ENCODE results near the gene TRIM16. TPM values are rescaled to one million over a fixed set of nuclear protein-coding genes. Genes with fewer than 3 reads are reported as not detected.
"Not testable (repeated sequence)": the region's sequence is repeated elsewhere in the genome, so short reads cannot be mapped to it uniquely, and the experiment has no call there.

TRIM16 gene
- total RNA-seq, 1 donor from 2014 or later: 32.1 TPM

- H3K27ac ChIP-seq; H3K9me3 ChIP-seq (ENCODE audit: low read depth); H3K36me3 ChIP-seq; H3K4me2 ChIP-seq; H3K9ac ChIP-seq; H4K20me1 ChIP-seq (ENCODE audit: low read depth); H3K79me2 ChIP-seq (ENCODE audit: low read depth); H3K36me3 Mint-ChIP-seq; H2AFZ ChIP-seq (replicated peaks); DNase-seq (ENCODE audit: low spot score); H3F3A ChIP-seq (ENCODE audit: low read depth); H3K27me3 Mint-ChIP-seq (ENCODE audit: insufficient read depth, low read depth); H3K4me1 Mint-ChIP-seq; H3K4me3 ChIP-seq; H3K27ac Mint-ChIP-seq; H3K4me3 Mint-ChIP-seq; H3K27me3 ChIP-seq; H3K4me1 ChIP-seq; H3K9me3 Mint-ChIP-seq: not testable (repeated sequence)
Measured at GRCh38 chr17:15630930-15631453, 53.1 kb downstream of the TRIM16 start.

- not testable (repeated sequence) for H3K27ac ChIP-seq; H3K9me3 Mint-ChIP-seq; H3K4me2 ChIP-seq; H3K4me1 ChIP-seq; H3K27ac Mint-ChIP-seq; H2AFZ ChIP-seq (replicated peaks); H3K9me3 ChIP-seq (ENCODE audit: low read depth); DNase-seq (ENCODE audit: low spot score); H4K20me1 ChIP-seq (ENCODE audit: low read depth); H3K36me3 ChIP-seq; H3F3A ChIP-seq (ENCODE audit: low read depth); H3K79me2 ChIP-seq (ENCODE audit: low read depth); H3K9ac ChIP-seq; H3K4me1 Mint-ChIP-seq; H3K27me3 Mint-ChIP-seq (ENCODE audit: insufficient read depth, low read depth); H3K4me3 ChIP-seq; H3K4me3 Mint-ChIP-seq; H3K27me3 ChIP-seq; H3K36me3 Mint-ChIP-seq
Measured at GRCh38 chr17:15629991-15630390, 54.1 kb downstream of the TRIM16 start.

DNA sequence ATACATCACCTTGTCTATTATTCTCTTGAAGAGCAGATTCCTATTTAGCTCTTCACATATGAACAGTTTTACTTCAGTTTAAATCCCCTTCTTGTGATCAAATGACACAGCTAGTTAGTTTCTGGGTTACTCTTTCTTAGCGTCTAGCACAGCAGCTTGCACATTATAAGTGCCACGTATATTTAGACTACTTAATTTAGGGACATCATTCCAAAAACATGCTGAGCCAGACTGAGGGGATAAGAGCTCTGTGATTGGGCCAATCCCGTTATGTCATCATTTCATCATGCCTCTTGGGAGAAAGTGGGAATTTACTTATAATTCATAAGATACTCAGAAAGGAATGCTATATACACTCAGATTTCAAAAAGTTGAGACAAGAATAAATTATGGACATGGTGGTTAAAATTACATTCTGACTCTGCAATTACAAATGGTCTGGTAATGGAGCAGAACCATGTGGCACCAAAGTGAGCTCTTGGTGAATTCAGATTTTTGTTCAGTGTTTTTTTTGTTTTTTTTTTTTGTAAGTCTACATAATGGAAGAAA is 60.4 kb downstream of the TRIM16 start:
- H3K36me3 Mint-ChIP-seq; H3K4me3 ChIP-seq; H2AFZ ChIP-seq (replicated peaks); H3K9ac ChIP-seq; H3K27me3 ChIP-seq; H3K4me1 ChIP-seq; H3K79me2 ChIP-seq (ENCODE audit: low read depth); H3K9me3 Mint-ChIP-seq; H3K27ac Mint-ChIP-seq; H3K9me3 ChIP-seq (ENCODE audit: low read depth); H3K4me1 Mint-ChIP-seq; H3K36me3 ChIP-seq; H3F3A ChIP-seq (ENCODE audit: low read depth); DNase-seq (ENCODE audit: low spot score); H3K27me3 Mint-ChIP-seq (ENCODE audit: insufficient read depth, low read depth); H3K4me2 ChIP-seq; H3K27ac ChIP-seq; H3K4me3 Mint-ChIP-seq; H4K20me1 ChIP-seq (ENCODE audit: low read depth): not testable (repeated sequence)

DNA sequence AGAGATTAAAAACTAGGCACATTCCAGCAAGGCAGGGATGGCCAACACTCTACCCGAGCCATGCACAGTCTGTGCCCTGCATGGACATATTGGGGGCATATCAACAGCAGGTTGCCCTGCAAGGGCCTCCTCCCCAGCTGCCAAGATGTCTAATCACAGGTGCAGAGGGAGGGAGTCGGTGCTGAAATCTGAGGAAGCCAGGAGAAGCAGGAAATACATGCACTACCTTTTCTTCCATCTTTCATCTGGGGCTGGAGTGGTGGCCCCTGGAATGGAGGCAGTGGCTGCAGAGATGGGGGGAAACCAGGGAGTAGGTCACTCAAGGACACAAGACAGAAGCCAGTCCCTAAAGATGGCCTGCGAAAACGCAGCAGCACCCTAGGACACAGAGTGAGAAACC is 60.9 kb downstream of the TRIM16 start:
- H3K79me2 ChIP-seq (ENCODE audit: low read depth); H3K4me1 ChIP-seq; DNase-seq (ENCODE audit: low spot score); H3K9ac ChIP-seq; H3K36me3 Mint-ChIP-seq; H3K27me3 ChIP-seq; H2AFZ ChIP-seq (replicated peaks); H3F3A ChIP-seq (ENCODE audit: low read depth); H3K9me3 Mint-ChIP-seq; H3K27me3 Mint-ChIP-seq (ENCODE audit: insufficient read depth, low read depth); H3K36me3 ChIP-seq; H4K20me1 ChIP-seq (ENCODE audit: low read depth); H3K4me3 ChIP-seq; H3K27ac Mint-ChIP-seq; H3K4me3 Mint-ChIP-seq; H3K27ac ChIP-seq; H3K4me1 Mint-ChIP-seq; H3K4me2 ChIP-seq; H3K9me3 ChIP-seq (ENCODE audit: low read depth): not testable (repeated sequence)

GRCh38 chr17:15622124-15622523 is 62.0 kb downstream of the TRIM16 start:
- H4K20me1 ChIP-seq (ENCODE audit: low read depth); H3K36me3 ChIP-seq; H3K4me1 Mint-ChIP-seq; DNase-seq (ENCODE audit: low spot score); H3K4me3 ChIP-seq; H3K9me3 ChIP-seq (ENCODE audit: low read depth); H3K4me2 ChIP-seq; H3K4me3 Mint-ChIP-seq; H3F3A ChIP-seq (ENCODE audit: low read depth); H3K27ac ChIP-seq; H3K36me3 Mint-ChIP-seq; H3K27me3 Mint-ChIP-seq (ENCODE audit: insufficient read depth, low read depth); H3K4me1 ChIP-seq; H3K79me2 ChIP-seq (ENCODE audit: low read depth); H3K9ac ChIP-seq; H3K9me3 Mint-ChIP-seq; H3K27ac Mint-ChIP-seq; H3K27me3 ChIP-seq; H2AFZ ChIP-seq (replicated peaks): not testable (repeated sequence)

DNA sequence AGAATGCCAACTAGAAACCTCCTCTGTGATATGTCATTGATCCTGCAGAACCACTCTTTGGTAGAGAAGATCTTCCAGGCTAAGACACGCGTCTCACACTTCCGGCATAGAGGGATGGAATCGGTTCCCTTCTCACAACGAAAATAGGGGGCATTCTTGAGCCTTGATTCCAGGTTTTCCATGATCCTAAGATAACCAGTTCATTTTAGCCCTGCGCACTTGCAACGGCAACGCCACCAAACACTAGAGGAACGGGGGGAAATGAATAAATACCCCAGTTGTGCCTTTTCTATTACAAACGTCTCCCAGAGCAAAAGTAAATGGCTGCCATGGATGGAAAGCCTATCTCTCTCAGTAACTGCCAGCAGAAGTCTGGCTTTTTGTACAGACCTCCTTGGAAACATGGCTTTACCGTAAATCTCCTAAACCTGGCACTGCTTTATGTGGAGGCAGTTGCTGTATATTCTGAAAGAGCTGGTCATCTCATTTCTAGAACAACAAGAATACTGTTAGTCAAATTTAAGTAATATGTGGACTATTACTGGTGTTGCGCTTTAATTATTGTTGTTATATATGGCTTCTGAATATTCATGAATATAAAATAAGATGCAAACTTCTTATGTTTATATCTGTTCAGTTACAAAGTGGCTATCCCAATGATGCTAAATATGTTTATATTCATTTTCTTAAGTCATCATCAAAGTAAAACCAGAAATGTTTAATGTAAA is 64.6 kb downstream of the TRIM16 start, which contains the start of gene FBXW10B:
Gene FBXW10B (minus strand): TSS at position 374 of the 728 bp plus-strand sequence. CDS start 192 bp downstream, at position 182.
- H3K4me1 Mint-ChIP-seq; H3F3A ChIP-seq (ENCODE audit: low read depth); H3K9ac ChIP-seq; H3K9me3 ChIP-seq (ENCODE audit: low read depth); H3K79me2 ChIP-seq (ENCODE audit: low read depth); H3K36me3 ChIP-seq; H3K27me3 Mint-ChIP-seq (ENCODE audit: insufficient read depth, low read depth); H3K9me3 Mint-ChIP-seq; H3K27me3 ChIP-seq; H3K27ac ChIP-seq; H3K4me3 Mint-ChIP-seq; H3K4me1 ChIP-seq; H4K20me1 ChIP-seq (ENCODE audit: low read depth); H3K4me3 ChIP-seq; H3K36me3 Mint-ChIP-seq: not testable (repeated sequence)
- Histone ChIP-seq H2AFZ (replicated peaks) (peak within 1 kb of the TSS; percentile 80), H3K4me2 (peak within 1 kb of the TSS; percentile 63)
- peak within 1 kb of the TSS; percentile 79 for H3K27ac Mint-ChIP-seq
- peak; percentile 1 for DNase-seq (ENCODE audit: low spot score)

GRCh38 chr17:15616828-15617227 is 67.3 kb downstream of the TRIM16 start:
- H2AFZ ChIP-seq (replicated peaks); H3K27me3 ChIP-seq; H4K20me1 ChIP-seq (ENCODE audit: low read depth); H3K9me3 ChIP-seq (ENCODE audit: low read depth); H3K9me3 Mint-ChIP-seq; H3K36me3 ChIP-seq; H3K79me2 ChIP-seq (ENCODE audit: low read depth); H3K4me1 Mint-ChIP-seq; H3K4me2 ChIP-seq; H3F3A ChIP-seq (ENCODE audit: low read depth); DNase-seq (ENCODE audit: low spot score); H3K27me3 Mint-ChIP-seq (ENCODE audit: insufficient read depth, low read depth); H3K4me1 ChIP-seq; H3K36me3 Mint-ChIP-seq; H3K4me3 ChIP-seq; H3K4me3 Mint-ChIP-seq; H3K9ac ChIP-seq; H3K27ac Mint-ChIP-seq; H3K27ac ChIP-seq: not testable (repeated sequence)

- H3K9ac ChIP-seq; H3K4me3 Mint-ChIP-seq; H3K36me3 ChIP-seq; H3K9me3 Mint-ChIP-seq; H3K27ac Mint-ChIP-seq; H3K27ac ChIP-seq; H3K36me3 Mint-ChIP-seq; H3K79me2 ChIP-seq (ENCODE audit: low read depth); H3K9me3 ChIP-seq (ENCODE audit: low read depth); H3K4me2 ChIP-seq; H3K27me3 ChIP-seq; H3K4me1 ChIP-seq; H3K4me3 ChIP-seq; H2AFZ ChIP-seq (replicated peaks); H3K27me3 Mint-ChIP-seq (ENCODE audit: insufficient read depth, low read depth); H3F3A ChIP-seq (ENCODE audit: low read depth); DNase-seq (ENCODE audit: low spot score); H3K4me1 Mint-ChIP-seq; H4K20me1 ChIP-seq (ENCODE audit: low read depth): not testable (repeated sequence)
Measured at GRCh38 chr17:15615850-15616249, 68.3 kb downstream of the TRIM16 start.

Measured in neural progenitor cell (in vitro differentiated cells).